ENCODE data around the gene CBX8.

CBX8 gene

DNA sequence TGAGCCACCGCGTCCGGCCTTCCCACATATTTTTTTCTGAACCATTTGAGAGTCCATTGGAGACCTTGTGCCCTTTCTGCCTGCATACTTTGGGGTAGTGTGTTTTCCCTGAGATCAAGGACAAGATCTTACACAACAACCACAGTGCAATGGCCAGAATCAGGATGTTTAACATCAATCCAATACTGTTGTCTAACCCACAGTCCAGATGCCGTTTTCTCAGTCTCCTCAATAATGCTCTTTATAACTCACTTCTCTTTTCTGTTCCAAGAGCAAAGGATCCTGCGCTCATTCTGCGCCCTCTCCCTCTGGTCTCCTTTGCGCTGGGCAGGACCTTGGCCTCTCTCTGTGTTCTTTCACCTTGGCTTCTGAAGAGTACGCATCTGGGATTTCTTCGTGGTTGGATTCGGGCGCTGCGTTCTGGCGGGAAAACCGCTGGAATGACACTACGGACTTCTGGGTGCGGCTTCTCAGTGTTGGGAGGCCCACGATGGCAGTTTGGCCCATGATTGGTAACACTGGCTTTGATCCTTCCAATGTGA, 25.8 kb upstream of the CBX8 start:
- Histone ChIP-seq H3K79me2 (ENCODE audit: low read length) (no peaks in the 10 kb centered on the region), H3K4me1 (ENCODE audit: low read length) (no peaks in the 10 kb centered on the region), H3K4me3 (ENCODE audit: low read length) (no peak overlapping the region), H3K4me2 (ENCODE audit: low read length) (no peak overlapping the region), H3K36me3 (replicated peaks; ENCODE audit: low read depth, low read length) (no peaks in the 10 kb centered on the region), H3K9me3 (ENCODE audit: insufficient read depth, low read length) (no peaks in the 10 kb centered on the region), H3K27me3 (ENCODE audit: low read depth, low read length) (no peaks in the 10 kb centered on the region), H2AFZ (ENCODE audit: low read depth, low read length) (no peak overlapping the region), H3K9ac (ENCODE audit: low read length) (no peak overlapping the region), H3K27ac (ENCODE audit: low read length) (no peak overlapping the region), H4K20me1 (ENCODE audit: insufficient read depth, low read length) (no peaks in the 10 kb centered on the region)
- TF ChIP-seq EZH2phosphoT487 (IDR thresholded peaks at IDR 0.05; ENCODE audit: low read depth) = no peak
- TF ChIP-seq, protein P1, sequence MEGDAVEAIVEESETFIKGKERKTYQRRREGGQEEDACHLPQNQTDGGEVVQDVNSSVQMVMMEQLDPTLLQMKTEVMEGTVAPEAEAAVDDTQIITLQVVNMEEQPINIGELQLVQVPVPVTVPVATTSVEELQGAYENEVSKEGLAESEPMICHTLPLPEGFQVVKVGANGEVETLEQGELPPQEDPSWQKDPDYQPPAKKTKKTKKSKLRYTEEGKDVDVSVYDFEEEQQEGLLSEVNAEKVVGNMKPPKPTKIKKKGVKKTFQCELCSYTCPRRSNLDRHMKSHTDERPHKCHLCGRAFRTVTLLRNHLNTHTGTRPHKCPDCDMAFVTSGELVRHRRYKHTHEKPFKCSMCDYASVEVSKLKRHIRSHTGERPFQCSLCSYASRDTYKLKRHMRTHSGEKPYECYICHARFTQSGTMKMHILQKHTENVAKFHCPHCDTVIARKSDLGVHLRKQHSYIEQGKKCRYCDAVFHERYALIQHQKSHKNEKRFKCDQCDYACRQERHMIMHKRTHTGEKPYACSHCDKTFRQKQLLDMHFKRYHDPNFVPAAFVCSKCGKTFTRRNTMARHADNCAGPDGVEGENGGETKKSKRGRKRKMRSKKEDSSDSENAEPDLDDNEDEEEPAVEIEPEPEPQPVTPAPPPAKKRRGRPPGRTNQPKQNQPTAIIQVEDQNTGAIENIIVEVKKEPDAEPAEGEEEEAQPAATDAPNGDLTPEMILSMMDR (IDR thresholded peaks at IDR 0.05; ENCODE audit: low read depth, low read length) = no peak

- H3K9ac ChIP-seq (ENCODE audit: low read length) = no peak overlapping the region
- no peak overlapping the region for H2AFZ ChIP-seq (ENCODE audit: low read depth, low read length)
- H3K4me1 ChIP-seq (ENCODE audit: low read length) = no peaks in the 10 kb centered on the region
- no peak for TF ChIP-seq EZH2phosphoT487 (IDR thresholded peaks at IDR 0.05; ENCODE audit: low read depth)
- TF ChIP-seq, protein P1 (IDR thresholded peaks at IDR 0.05; ENCODE audit: low read depth, low read length) = no peak
- no peaks in the 10 kb centered on the region for H3K79me2 ChIP-seq (ENCODE audit: low read length)
- no peak overlapping the region for H3K4me2 ChIP-seq (ENCODE audit: low read length)
- no peaks in the 10 kb centered on the region for H3K27me3 ChIP-seq (ENCODE audit: low read depth, low read length)
- H3K4me3 ChIP-seq (ENCODE audit: low read length) = no peak overlapping the region
- no peaks in the 10 kb centered on the region for H4K20me1 ChIP-seq (ENCODE audit: insufficient read depth, low read length)
- no peaks in the 10 kb centered on the region for H3K9me3 ChIP-seq (ENCODE audit: insufficient read depth, low read length)
- no peak overlapping the region for H3K27ac ChIP-seq (ENCODE audit: low read length)
- H3K36me3 ChIP-seq (replicated peaks; ENCODE audit: low read depth, low read length) = no peaks in the 10 kb centered on the region
These were observed 24.6 kb upstream of the CBX8 start for GRCh38 chr17:79821331-79822095.

DNA sequence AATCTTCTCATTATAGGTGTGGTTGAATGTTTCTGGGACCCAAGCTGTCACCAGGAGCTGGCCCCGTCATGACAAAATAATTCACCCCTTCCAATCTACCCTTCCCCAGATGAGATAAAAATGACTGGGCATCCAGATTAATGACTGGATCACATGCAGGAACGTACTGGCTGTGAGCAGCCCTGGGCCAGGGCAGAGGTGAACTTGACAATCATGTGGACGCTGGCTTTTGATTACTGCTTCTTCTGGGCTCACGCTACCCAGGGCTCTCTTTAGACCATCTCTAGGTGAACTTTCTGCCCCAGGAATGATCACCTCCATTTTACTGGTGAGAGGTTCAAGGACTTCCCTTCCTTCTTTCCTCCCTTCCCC, 24.1 kb upstream of the CBX8 start:
- TF ChIP-seq EZH2phosphoT487 (IDR thresholded peaks at IDR 0.05; ENCODE audit: low read depth) = no peak
- TF ChIP-seq, protein P1 (IDR thresholded peaks at IDR 0.05; ENCODE audit: low read depth, low read length) = no peak

GRCh38 chr17:79819534-79820276, 22.8 kb upstream of the CBX8 start:
- Histone ChIP-seq H3K4me2 (ENCODE audit: low read length) (no peak overlapping the region), H3K9me3 (ENCODE audit: insufficient read depth, low read length) (no peaks in the 10 kb centered on the region)

More for the DNA sequence above, 24.1 kb upstream of the CBX8 start:
- Histone ChIP-seq H3K9ac (ENCODE audit: low read length) (no peak overlapping the region), H3K79me2 (ENCODE audit: low read length) (no peaks in the 10 kb centered on the region), H3K4me2 (ENCODE audit: low read length) (no peak overlapping the region), H3K4me3 (ENCODE audit: low read length) (no peak overlapping the region), H4K20me1 (ENCODE audit: insufficient read depth, low read length) (no peaks in the 10 kb centered on the region), H3K27ac (ENCODE audit: low read length) (no peak overlapping the region), H3K27me3 (ENCODE audit: low read depth, low read length) (no peaks in the 10 kb centered on the region), H3K4me1 (ENCODE audit: low read length) (no peaks in the 10 kb centered on the region), H2AFZ (ENCODE audit: low read depth, low read length) (no peak overlapping the region), H3K9me3 (ENCODE audit: insufficient read depth, low read length) (no peaks in the 10 kb centered on the region), H3K36me3 (replicated peaks; ENCODE audit: low read depth, low read length) (no peaks in the 10 kb centered on the region)

More at GRCh38 chr17:79819534-79820276, 22.8 kb upstream of the CBX8 start:
- H3K27ac ChIP-seq (ENCODE audit: low read length) = no peak overlapping the region
- no peak overlapping the region for H3K4me3 ChIP-seq (ENCODE audit: low read length)
- no peaks in the 10 kb centered on the region for H3K79me2 ChIP-seq (ENCODE audit: low read length)
- H4K20me1 ChIP-seq (ENCODE audit: insufficient read depth, low read length) = no peaks in the 10 kb centered on the region
- H3K9ac ChIP-seq (ENCODE audit: low read length) = no peak overlapping the region
- H3K4me1 ChIP-seq (ENCODE audit: low read length) = no peaks in the 10 kb centered on the region
- no peaks in the 10 kb centered on the region for H3K27me3 ChIP-seq (ENCODE audit: low read depth, low read length)
- TF ChIP-seq, protein P1 (IDR thresholded peaks at IDR 0.05; ENCODE audit: low read depth, low read length) = no peak
- no peak for TF ChIP-seq EZH2phosphoT487 (IDR thresholded peaks at IDR 0.05; ENCODE audit: low read depth)
- no peaks in the 10 kb centered on the region for H3K36me3 ChIP-seq (replicated peaks; ENCODE audit: low read depth, low read length)
- H2AFZ ChIP-seq (ENCODE audit: low read depth, low read length) = no peak overlapping the region

All from OCI-LY3 (cell line).